ENCODE results near the gene MATN1. TPM values are rescaled to one million over a fixed set of nuclear protein-coding genes. Genes with fewer than 3 reads are reported as not detected.
"Not testable (repeated sequence)": the region's sequence is repeated elsewhere in the genome, so short reads cannot be mapped to it uniquely, and the experiment has no call there.

MATN1 gene
- total RNA-seq, 1 donor from 2014 or later, result 0.47 TPM

GRCh38 chr1:30768159-30768829 is 44.9 kb upstream of the MATN1 start:
- Mint-ChIP-seq H3K4me1 (ENCODE audit: low read depth) (peaks cover 7% of the 10 kb centered on the region), H3K9me3 (ENCODE audit: low read depth) (no peaks in the 10 kb centered on the region), H3K27me3 (ENCODE audit: low read depth) (peaks cover 6% of the 10 kb centered on the region), H3K36me3 (ENCODE audit: low read depth) (no peaks in the 10 kb centered on the region), H3K27ac (ENCODE audit: unreplicated experiment) (no peak overlapping the region), H3K4me3 (ENCODE audit: unreplicated experiment) (no peak overlapping the region)
- no peak for TF ChIP-seq CTCF (IDR thresholded peaks at IDR 0.05)
- DNase-seq (ENCODE audit: low spot score), result no peak

- H3K36me3 Mint-ChIP-seq (ENCODE audit: low read depth); H3K27me3 Mint-ChIP-seq (ENCODE audit: low read depth); H3K27ac Mint-ChIP-seq (ENCODE audit: unreplicated experiment): not testable (repeated sequence)
Measured at GRCh38 chr1:30766948-30767347, 43.6 kb upstream of the MATN1 start.

GRCh38 chr1:30765556-30766434 is 42.4 kb upstream of the MATN1 start:
- H3K36me3 Mint-ChIP-seq (ENCODE audit: low read depth), result no peaks in the 10 kb centered on the region
- no peaks in the 10 kb centered on the region for H3K9me3 Mint-ChIP-seq (ENCODE audit: low read depth)
- DNase-seq (ENCODE audit: low spot score), result no peak
- no peak overlapping the region for H3K4me3 Mint-ChIP-seq (ENCODE audit: unreplicated experiment)
- H3K4me1 Mint-ChIP-seq (ENCODE audit: low read depth), result peaks cover 14% of the 10 kb centered on the region
- H3K27ac Mint-ChIP-seq (ENCODE audit: unreplicated experiment), result no peak overlapping the region
- TF ChIP-seq CTCF (IDR thresholded peaks at IDR 0.05), result no peak
- no peaks in the 10 kb centered on the region for H3K27me3 Mint-ChIP-seq (ENCODE audit: low read depth)

More at GRCh38 chr1:30766948-30767347, 43.6 kb upstream of the MATN1 start:
- H3K9me3 Mint-ChIP-seq (ENCODE audit: low read depth); H3K4me3 Mint-ChIP-seq (ENCODE audit: unreplicated experiment); H3K4me1 Mint-ChIP-seq (ENCODE audit: low read depth); DNase-seq (ENCODE audit: low spot score): not testable (repeated sequence)

- H3K27ac Mint-ChIP-seq (ENCODE audit: unreplicated experiment), result no peak overlapping the region
- H3K27me3 Mint-ChIP-seq (ENCODE audit: low read depth), result no peaks in the 10 kb centered on the region
- H3K4me1 Mint-ChIP-seq (ENCODE audit: low read depth), result peaks cover 14% of the 10 kb centered on the region
- H3K9me3 Mint-ChIP-seq (ENCODE audit: low read depth), result no peaks in the 10 kb centered on the region
- no peak overlapping the region for H3K4me3 Mint-ChIP-seq (ENCODE audit: unreplicated experiment)
- no peak for TF ChIP-seq CTCF (IDR thresholded peaks at IDR 0.05)
- H3K36me3 Mint-ChIP-seq (ENCODE audit: low read depth), result no peaks in the 10 kb centered on the region
- DNase-seq (ENCODE audit: low spot score), result no peak
Measured at GRCh38 chr1:30764939-30765555, 41.7 kb upstream of the MATN1 start.

GRCh38 chr1:30764396-30764795 is 41.0 kb upstream of the MATN1 start:
- Mint-ChIP-seq H3K9me3 (ENCODE audit: low read depth) (no peaks in the 10 kb centered on the region), H3K4me1 (ENCODE audit: low read depth) (peaks cover 14% of the 10 kb centered on the region), H3K4me3 (ENCODE audit: unreplicated experiment) (no peak overlapping the region), H3K36me3 (ENCODE audit: low read depth) (no peaks in the 10 kb centered on the region), H3K27me3 (ENCODE audit: low read depth) (no peaks in the 10 kb centered on the region), H3K27ac (ENCODE audit: unreplicated experiment) (no peak overlapping the region)
- TF ChIP-seq CTCF (IDR thresholded peaks at IDR 0.05), result no peak
- DNase-seq (ENCODE audit: low spot score), result no peak
